ENCODE measurements around the gene MAPK8IP3.

The MAPK8IP3 gene

GRCh38 chr16:1678500-1679098 lies 27.4 kb upstream of the MAPK8IP3 start:
- DNase-seq (ENCODE audit: low read depth in 2 of 2) = peak; percentile 10 to 27

GRCh38 chr16:1680361-1680760 lies 25.6 kb upstream of the MAPK8IP3 start:
- no peak for DNase-seq (ENCODE audit: low read depth in 2 of 2)

DNA sequence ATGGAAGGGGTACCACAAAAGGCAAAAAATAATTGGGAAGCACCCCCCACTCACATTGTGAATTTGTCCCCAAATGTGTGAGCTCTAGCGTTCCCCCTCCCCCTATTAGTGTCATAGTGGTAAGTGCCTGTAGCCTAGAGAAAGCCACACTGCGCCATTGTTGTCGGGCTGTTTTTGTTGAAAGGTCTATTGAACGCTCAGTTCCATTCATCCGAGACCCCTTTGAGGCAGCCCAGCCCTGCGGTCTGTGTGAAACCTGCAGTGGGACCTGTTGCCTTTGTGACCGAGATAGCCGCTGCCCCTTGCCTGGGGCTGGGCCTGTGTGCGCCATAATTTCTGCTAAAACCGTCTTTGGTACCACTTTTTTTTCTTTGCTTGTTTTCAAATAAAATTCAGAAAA lies 25.0 kb upstream of the MAPK8IP3 start:
- DNase-seq (ENCODE audit: low read depth in 2 of 2) = no peak

DNA sequence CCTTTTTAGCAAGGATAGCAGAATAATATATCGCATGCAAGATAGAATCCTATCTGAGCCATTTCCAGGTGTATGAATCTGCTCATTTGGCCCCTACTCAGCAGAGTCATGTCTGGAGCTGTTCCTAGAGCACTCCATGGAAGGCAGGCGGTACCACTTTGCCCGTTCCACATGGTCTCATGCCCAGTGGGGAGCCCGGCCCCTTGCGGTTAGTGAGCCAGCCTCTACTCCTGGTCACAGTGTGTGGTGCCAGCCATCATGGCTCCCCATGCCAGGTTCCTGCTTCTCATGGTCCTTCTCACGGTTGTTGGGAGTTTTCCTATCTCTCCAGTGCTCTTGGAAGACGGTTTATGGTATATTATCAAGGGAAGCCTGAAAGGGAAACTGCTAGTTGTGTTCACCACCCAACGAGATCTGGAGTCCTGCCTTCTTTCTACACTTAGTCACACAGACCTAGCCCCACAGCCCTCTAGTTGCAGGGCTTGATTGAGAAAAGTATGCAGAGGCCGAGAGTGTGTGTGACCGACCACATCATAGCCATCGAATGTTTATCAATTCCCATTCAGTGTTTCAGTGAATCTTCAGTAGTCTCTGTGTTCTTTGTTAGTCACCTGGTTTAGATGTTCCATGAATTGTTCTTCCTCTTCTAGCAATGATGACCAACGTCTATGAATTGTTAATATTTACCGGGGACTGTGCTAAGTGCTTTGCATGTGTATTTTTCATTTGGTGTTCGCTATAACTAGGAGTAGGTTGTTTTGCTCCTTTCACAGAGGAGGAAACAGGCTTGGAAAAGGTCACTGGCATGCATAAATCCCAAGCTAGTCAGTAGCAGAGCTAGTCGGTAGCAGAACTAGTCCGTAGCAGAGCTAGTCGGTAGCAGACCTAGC lies 18.3 kb upstream of the MAPK8IP3 start:
- DNase-seq (ENCODE audit: low read depth in 2 of 2) = no peak

DNA sequence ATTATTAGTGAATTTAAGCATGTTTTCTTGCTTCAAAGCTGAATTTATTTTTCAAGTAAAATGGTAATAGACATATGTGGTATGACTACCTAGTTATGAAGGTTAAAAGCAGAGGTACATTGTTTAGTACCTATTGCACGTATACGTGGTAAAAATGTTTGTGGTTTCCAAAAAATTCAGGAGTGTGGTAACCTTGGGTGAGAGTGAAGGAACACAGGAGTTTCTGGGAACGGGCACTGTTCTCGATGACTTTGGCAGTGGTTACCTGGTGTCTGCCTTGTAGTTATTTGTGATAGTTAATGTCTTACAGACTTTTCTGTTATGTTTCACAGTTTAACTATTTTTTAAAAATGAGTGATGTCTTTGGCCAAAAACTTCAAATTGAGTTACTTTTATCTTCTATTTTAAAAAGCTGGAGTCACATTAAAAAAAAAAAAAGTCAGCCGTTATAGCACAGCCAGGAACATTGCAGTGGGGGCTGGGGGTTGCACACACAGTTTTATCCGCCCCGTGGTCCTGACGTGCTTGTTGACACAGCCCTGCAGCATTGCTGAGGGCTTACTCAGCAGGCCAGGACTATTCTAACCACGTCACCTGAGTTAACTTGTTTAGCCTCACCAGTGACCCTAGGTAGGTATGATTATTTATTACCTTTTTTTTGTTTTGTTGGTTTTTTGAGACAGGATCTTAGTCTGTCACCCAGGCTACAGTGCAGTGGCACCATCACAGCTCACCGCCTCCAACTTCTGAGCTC lies 17.0 kb upstream of the MAPK8IP3 start:
- no peak for DNase-seq (ENCODE audit: low read depth in 2 of 2)

GRCh38 chr16:1689853-1690252 lies 16.1 kb upstream of the MAPK8IP3 start:
- DNase-seq (ENCODE audit: low read depth in 2 of 2) = no peak

- no peak for DNase-seq (ENCODE audit: low read depth in 2 of 2)
These were observed 15.2 kb upstream of the MAPK8IP3 start for GRCh38 chr16:1690810-1691209.

DNA sequence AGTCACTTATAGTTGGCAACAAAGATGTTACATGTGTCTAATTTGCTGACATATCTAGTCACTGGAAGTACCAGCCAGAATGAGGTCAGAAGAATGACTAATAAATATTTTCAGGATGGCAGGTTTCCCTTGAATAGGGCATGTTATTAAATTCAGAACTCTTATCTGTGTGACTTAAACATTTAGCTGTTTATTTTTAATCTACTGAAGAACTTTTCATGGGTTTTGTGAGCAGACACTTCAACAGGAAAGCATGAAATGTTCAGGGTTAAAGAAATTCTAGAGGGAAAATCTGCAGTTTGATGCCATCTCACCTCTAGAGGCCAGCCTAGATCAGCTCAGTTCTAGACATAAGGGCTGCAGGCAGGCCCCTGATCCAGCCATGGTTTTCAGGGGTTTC lies 14.7 kb upstream of the MAPK8IP3 start:
- no peak for DNase-seq (ENCODE audit: low read depth in 2 of 2)

DNA sequence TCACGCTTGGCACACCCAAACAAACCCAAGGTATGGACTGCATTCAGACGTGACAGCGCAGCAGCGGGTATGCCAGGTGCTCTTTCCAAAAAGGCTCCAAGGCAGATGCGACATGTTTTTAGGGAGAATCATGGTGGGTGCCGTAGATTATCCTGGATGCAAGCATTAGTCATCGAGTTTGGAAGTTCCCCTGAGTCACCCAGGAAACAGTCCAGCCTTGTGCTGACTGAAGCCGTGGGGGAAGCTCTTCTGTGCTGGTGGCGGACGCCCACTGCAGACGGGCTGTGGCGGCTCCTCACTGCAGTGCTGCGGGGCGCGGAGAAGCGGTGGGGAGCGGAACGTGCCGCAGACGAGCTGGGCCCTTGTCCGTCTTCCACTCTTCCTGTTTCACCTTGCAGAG lies 14.0 kb upstream of the MAPK8IP3 start:
- DNase-seq (ENCODE audit: low read depth in 2 of 2) = no peak

GRCh38 chr16:1696863-1697262 lies 9.1 kb upstream of the MAPK8IP3 start:
- DNase-seq (ENCODE audit: low read depth in 2 of 2) = no peak

DNA sequence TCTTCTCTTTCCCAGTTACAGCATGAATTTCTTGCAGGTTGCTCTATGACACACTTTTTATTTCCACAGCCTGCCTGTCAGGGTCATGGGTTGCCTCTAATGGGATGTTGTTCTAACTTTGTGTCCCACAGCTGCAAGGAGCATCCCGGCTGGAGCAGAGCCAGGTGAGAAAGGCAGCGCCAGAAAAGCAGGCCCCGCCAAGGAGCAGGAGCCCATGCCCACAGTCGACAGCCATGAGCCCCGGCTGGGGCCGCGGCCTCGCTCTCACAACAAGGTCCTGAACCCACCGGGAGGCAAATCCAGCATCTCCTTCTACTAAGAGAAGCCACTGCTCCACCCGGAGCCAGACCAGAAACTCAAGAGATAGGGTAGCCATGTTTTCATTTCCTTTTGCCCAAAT lies 7.3 kb upstream of the MAPK8IP3 start:
- no peak for DNase-seq (ENCODE audit: low read depth in 2 of 2)

DNA sequence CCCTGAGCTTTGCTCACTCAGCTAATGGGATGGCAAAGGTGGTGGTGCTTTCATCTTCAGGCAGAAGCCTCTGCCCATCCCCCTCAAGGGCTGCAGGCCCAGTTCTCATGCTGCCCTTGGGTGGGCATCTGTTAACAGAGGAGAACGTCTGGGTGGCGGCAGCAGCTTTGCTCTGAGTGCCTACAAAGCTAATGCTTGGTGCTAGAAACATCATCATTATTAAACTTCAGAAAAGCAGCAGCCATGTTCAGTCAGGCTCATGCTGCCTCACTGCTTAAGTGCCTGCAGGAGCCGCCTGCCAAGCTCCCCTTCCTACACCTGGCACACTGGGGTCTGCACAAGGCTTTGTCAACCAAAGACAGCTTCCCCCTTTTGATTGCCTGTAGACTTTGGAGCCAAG lies 5.7 kb upstream of the MAPK8IP3 start:
- DNase-seq (ENCODE audit: low read depth in 2 of 2) = no peak

DNA sequence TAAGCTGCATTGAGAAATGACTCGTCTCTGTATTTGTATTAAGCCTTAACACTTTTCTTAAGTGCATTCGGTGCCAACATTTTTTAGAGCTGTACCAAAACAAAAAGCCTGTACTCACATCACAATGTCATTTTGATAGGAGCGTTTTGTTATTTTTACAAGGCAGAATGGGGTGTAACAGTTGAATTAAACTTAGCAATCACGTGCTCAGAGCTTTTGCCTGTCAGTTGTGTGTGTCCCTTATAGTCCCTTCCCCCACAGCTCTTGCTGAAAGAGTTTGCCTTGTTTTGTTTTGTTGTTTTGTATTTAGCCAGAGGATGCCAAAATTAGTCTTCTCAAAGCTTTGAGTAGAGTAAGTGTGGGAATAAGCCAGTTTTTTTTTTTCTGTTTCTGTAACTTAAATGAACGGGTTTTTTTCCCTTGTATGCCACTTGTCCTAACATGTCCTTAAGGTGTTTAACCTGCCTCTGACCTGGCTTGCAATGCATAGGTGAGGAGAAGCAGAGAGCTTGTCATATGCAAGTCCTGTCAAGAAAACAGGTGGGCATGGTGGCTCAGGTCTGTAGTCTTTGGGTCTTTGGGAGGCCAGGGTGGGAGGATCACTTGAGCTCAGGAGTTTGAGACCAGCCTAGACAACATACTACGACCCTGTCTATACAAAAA lies 4.6 kb upstream of the MAPK8IP3 start:
- no peak for DNase-seq (ENCODE audit: low read depth in 2 of 2)

DNA sequence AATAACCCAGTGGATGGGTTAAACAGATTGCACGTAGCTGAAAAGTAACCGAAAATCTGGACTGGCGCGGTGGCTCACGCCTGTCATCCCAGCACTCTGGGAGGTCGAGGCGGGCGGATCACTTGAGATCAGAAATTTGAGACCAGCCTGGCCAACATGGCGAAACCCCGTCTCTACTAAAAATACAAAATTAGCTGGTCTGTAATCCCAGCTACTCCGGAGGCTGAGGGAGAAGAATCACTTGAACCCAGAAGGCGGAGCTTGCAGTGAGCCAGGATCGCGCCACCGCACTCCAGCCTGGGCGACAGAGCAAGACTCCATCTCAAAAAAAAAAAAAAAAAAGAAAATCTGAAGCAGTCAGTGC lies 689 bp upstream of the MAPK8IP3 start:
- DNase-seq (ENCODE audit: low read depth in 2 of 2) = peak in 1 of 2 donors; percentile 16

DNA sequence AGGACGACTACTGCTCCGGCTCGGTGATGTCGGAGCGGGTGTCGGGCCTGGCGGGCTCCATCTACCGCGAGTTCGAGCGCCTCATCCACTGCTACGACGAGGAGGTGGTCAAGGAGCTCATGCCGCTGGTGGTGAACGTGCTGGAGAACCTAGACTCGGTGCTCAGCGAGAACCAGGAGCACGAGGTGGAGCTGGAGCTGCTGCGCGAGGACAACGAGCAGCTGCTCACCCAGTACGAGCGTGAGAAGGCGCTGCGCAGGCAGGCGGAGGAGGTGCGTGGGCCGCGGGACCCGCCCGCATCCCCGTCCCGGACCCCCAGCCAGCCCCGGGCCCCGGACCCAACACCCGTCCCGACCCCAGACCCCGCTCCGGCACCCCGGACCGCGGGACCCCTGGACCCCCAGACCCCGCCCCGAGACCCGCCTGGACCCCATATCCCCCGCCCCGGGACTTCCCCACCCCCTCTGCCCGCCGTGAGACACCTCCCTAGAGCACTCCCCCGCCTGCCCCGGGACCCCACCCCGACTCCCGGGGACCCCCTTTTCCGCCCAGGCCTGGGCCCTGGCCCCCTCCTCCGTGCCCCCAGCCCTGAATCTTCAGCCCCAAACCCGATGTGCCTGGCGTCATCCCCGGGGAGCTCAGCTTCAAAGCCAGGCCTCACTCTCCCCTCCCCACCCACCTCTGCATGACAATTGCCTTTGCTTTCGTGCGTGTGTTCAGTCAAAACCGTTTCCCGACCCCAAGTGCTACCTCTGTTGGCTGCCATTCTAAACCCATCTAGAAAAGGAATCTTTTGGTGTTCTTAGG lies 594 bp downstream of the MAPK8IP3 start:
- DNase-seq (ENCODE audit: low read depth in 2 of 2) = peak in 1 of 2 donors; percentile 31

DNA sequence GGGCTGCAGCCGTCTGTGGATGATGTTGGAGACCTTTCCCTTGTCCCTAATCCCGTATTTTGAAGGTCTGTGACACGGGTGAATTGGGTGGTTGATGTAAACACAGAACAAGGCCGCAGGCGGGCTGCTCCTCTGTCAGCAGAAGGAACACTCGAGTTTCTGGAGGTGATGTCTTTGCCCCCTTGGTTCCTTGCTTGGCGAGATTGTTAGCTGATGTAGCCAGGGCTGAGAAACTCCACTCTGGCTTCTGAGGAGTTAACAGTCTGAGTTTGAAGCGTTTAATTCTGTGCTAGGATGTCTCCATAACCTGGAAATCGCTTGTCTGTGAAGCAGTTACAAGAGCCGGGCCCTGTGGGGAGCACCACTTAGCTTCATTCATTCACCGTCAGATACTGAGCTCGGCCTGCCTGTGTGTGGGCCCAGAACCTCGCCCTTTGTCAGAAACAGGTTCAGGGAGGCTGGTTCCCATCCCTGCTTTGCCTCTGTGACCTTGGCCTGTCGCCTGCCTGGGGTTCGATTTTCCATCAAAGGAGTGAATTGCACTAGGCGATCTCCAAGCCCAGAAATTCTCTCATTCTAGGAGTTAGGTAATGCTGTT lies 1.3 kb downstream of the MAPK8IP3 start:
- DNase-seq (ENCODE audit: low read depth in 2 of 2) = no peak

- DNase-seq (ENCODE audit: low read depth in 2 of 2) = no peak
These were observed 2.2 kb downstream of the MAPK8IP3 start for GRCh38 chr16:1708083-1708767.

DNA sequence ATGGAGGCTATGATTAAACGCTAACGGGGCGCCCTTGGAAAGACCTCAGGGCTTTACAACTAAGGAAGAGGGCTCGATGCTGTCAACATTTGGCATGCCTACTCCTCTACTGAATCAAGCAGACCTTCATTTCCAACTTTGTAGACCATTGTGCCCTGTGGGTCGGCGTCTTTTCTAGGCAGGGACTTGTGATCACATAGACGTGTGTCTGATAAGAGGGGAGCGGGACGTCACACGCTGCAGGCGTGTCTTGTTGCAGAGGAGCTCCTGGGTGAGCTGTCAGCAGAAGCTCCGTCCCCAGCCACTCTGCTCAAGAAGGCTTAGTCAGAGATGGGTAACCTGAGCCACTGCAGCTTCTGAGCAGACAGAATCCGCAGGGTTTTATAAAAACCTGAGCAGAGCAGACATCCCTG lies 2.8 kb downstream of the MAPK8IP3 start:
- DNase-seq (ENCODE audit: low read depth in 2 of 2) = no peak

GRCh38 chr16:1709356-1709755 lies 3.4 kb downstream of the MAPK8IP3 start:
- no peak for DNase-seq (ENCODE audit: low read depth in 2 of 2)

DNA sequence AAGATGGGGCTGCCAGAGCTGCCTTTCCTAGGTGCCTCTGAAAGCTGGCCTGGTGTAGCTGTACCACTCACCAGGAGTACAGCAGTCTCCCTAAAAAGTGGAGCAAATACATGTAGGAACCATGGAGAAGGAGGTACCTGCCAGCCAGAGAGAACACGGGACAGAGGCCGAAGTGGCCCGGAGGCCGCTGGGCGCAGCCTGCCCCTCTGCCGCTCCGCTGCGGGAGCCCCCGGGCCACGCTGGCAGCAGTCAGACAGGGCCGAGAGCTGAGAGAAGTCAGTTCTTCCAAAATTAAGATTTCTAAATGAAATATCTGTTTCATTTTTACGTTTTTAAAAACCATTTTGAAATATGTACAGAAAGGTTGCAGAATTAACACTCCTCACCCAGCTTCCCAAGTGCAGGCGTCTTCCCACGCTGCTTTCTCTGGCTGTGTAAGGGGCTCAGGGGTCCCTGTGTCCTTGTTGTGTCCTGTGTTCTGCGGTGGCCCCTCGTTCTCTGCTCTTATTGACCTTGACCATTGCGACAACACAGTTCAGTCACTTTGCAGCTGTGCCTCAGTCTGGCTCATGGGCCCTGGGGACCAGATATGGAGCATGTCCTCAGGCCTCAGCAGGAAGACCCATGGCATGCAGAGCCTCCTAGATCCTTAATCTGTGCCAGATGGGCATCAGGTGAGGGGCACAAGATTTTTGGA lies 5.0 kb downstream of the MAPK8IP3 start:
- no peak for DNase-seq (ENCODE audit: low read depth in 2 of 2)
